Neural cell (in vitro differentiated cells): ENCODE data around the gene ZNF200.

Source experiments
- CTCF ChIP-seq: fragments of 450-650 bp; IDR thresholded peaks from 2 replicates; pipeline ENCODE4 v1.5.1; 2014; ENCODE audit warnings: antibody characterized with exemption, mild to moderate bottlenecking, moderate library complexity; ENCODE audit not compliant: poor library complexity, severe bottlenecking
- EP300 ChIP-seq: fragments of 450-650 bp; conservative IDR thresholded peaks from 2 replicates; pipeline ENCODE4 v1.6.1; 2014; ENCODE audit warnings: antibody characterized with exemption, mild to moderate bottlenecking, moderate library complexity; ENCODE audit not compliant: poor library complexity, severe bottlenecking
- EZH2 ChIP-seq: fragments of 200-600, 300-800 bp; shearing (Covaris generic), sonication (generic); IDR thresholded peaks from 2 replicates; pipeline ENCODE4 v1.6.1; 2014; ENCODE audit warnings: antibody characterized with exemption, low read length, borderline replicate concordance, mild to moderate bottlenecking; ENCODE audit not compliant: insufficient read depth, poor library complexity, severe bottlenecking
- POLR2AphosphoS5 ChIP-seq: IDR thresholded peaks from 2 replicates; pipeline ENCODE4 v1.6.1; 2012
- RAD21 ChIP-seq: fragments of 450-650 bp; conservative IDR thresholded peaks from 2 replicates; pipeline ENCODE4 v1.6.1; 2014; ENCODE audit warnings: antibody characterized with exemption, mild to moderate bottlenecking, moderate library complexity
- SMC3 ChIP-seq: fragments of 450-650 bp; conservative IDR thresholded peaks from 2 replicates; pipeline ENCODE4 v1.6.1; 2014; ENCODE audit warnings: antibody characterized with exemption, mild to moderate bottlenecking, moderate library complexity; ENCODE audit not compliant: poor library complexity

- TF ChIP-seq POLR2AphosphoS5 (no peak), CTCF (no peak), RAD21 (no peak), EP300 (no peak), EZH2 (no peak), SMC3 (no peak)
These were observed 41.7 kb upstream of the ZNF200 start for GRCh38 chr16:3276679-3277078.
